Measurements from ENCODE around the gene TUBB2A.
"Not testable (repeated sequence)": the region's sequence is repeated elsewhere in the genome, so short reads cannot be mapped to it uniquely, and the experiment has no call there.

The TUBB2A gene

GRCh38 chr6:3156184-3157130 is 887 bp downstream of the TUBB2A start:
- DNase-seq (ENCODE audit: low read depth in 3 of 3), result not testable (repeated sequence)

DNA sequence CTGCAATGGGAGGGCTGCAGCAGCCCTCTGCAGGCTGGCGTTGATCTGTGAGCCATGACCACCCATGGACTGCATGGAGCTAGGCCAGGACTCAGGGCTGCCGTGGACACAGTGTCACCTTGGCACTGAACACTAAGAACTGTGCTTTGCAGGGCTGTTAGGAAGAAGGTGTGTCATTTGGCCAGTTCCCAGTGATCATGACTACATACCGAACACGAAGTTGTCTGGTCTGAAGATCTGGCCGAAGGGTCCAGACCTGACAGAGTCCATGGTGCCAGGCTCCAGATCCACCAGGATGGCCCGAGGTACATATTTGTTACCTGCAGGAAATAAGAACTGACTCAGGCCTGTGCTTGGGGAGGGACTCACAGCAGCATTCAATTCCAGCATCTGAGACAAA is 1.9 kb downstream of the TUBB2A start:
- DNase-seq (ENCODE audit: low read depth in 3 of 3), result not testable (repeated sequence)

DNA sequence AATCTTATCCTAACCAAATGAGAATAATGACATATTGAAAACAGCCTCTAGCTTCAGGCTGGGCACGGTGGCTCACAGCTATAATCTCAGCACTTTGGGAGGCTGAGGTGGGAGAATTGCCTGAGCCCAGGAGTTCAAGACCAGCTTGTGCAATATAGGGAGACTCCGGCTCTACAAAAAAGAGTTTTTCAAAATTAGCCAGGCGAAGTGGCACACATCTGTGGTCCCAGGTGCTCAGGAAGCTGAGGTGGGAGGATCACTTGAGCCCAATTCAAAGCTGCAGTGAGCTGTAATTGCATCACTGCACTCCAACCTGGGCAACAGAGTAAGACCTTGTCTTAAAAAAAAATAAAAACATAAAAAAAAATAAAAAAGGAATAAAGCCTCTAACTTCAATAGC is 4.7 kb downstream of the TUBB2A start:
- no peak for DNase-seq (ENCODE audit: low read depth in 3 of 3)

DNA sequence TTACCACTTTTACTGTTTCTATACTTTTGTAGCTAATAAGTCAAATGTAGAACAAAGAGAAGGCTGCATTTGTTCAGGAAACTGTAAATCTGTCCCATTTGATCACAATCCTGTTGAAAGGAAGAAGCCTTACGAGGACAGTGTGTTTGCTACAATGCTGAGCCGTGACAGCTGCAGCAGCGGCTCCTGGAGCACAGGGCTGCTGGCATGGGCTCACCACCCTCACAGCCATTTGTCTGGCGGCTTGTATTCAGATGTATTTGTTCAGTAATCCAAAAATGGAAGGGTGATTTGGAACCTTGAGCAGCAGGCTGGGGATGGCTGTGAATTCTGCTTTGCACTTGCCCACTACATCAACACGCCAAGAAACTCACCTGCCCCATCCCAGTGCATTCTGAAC is 5.7 kb downstream of the TUBB2A start:
- DNase-seq (ENCODE audit: low read depth in 3 of 3), result no peak

DNA sequence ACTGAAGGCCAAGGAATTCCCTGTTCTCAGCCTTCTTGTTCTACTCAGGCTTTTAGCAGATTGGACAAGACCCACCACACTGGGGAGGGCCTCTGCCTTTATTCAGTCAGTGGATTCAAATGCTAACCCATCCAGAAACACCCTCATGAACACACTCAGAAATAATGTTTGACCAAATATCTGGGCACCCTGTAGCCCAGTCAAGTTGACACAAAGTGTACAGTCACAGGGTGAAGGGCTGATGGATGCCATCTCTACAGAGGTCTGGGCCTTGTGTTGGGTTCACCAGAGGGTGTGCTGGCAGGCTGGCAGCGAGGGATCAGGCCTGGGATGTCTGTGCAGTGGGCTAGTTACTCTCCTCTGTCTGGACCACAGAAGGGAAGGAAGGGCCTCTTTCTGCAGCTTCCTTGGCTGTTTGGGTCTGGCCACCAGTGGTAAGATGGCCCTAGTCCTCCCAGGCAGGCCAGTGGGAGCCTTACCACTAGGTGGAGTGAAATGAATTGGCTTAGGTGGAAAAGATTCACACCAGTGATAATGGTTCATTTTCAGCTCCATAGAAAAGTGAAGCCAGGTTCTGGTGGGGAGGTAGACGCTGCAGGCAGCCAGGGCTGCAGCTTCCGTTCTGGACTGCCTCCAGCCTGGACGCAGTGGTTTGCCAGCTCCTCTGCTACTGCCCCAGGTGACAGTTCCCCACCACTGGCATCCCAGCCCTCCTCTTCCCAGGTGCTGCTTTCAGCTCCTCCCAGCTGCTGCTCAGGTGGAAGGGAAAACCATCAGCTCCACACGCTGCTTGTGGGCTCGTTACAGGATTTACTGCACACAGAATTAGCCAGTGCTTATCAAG is 9.2 kb downstream of the TUBB2A start:
- no peak for DNase-seq (ENCODE audit: low read depth in 3 of 3)

DNA sequence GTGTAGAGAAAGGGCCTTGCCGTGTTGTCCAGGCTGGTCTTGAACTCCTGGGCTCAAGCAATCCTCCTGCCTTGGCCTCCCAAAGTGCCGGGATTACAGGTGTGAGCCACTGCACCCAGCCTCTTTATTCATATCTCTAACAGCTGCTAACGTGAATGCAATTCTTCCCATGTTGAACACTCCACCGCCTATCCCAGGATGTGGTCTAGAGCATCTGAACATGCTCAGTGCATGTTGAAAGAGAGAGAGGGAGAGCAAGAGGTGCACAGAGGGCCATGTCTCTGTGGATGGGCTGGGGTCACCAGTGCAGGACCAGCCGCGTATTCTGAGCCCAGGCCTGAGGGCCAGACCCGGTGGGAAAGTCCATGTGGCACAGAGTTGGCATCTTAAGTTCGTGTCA is 12.8 kb downstream of the TUBB2A start:
- no peak for DNase-seq (ENCODE audit: low read depth in 3 of 3)

- DNase-seq (ENCODE audit: low read depth in 3 of 3), result no peak
Observed at GRCh38 chr6:3143158-3143557, 14.2 kb downstream of the TUBB2A start.

GRCh38 chr6:3142536-3142935 is 14.8 kb downstream of the TUBB2A start:
- DNase-seq (ENCODE audit: low read depth in 3 of 3), result no peak

DNA sequence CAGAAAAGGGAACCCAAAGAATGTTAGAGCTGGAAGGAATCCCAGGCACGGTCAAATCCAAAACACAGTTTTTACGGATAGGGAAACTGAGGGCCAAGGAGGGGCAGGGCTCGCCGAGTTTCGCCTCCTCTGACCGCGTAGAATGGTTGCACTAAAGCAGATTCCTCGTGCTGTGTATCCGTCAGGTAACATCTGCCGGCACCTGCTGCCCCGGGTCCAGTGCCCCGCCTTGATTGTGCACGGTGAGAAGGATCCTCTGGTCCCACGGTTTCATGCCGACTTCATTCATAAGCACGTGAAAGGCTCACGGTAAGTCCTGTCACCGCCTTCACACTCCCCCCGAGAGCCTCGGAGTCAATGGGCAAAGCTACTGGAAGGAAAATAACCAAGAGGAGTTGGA is 17.1 kb downstream of the TUBB2A start:
- DNase-seq (ENCODE audit: low read depth in 3 of 3), result no peak

- no peak for DNase-seq (ENCODE audit: low read depth in 3 of 3)
Observed at GRCh38 chr6:3139090-3139903, 18.0 kb downstream of the TUBB2A start.

DNA sequence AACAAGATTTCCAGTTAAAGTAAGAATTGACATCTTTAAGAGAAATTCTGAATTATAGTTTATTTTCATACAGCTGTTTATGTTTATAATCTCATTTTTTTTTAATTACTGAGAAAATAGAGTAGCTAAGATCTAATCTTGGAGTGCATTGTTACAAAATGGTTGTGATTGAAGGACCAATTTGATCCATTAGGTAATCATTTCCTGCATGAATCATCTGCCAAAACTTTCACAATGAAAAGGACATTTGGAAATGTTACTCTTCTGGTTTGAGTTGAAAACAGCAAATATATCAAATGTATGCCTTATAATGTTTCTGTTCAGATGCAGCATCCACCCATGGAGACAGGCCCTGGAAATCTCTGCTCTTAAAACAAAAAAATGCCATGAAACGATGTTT is 19.0 kb downstream of the TUBB2A start:
- DNase-seq (ENCODE audit: low read depth in 3 of 3), result no peak

DNA sequence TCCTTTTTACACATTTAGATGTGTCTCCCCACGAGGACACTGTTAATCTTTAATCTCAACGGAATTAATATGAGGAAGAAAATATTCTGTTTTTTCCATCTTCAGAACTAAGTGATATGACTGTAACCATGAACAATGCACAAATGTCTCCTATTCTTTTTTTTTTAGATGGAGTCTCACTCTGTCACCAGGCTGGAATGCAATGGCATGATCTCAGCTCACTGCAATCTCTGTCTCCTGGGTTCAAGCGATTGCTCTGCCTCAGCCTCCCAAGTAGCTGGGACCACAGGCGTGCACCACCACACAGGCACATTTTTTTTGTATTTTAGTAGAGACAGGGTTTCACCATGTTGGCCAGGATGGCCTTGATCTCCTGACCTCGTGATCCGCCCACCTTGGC is 19.5 kb downstream of the TUBB2A start:
- DNase-seq (ENCODE audit: low read depth in 3 of 3), result not testable (repeated sequence)

DNA sequence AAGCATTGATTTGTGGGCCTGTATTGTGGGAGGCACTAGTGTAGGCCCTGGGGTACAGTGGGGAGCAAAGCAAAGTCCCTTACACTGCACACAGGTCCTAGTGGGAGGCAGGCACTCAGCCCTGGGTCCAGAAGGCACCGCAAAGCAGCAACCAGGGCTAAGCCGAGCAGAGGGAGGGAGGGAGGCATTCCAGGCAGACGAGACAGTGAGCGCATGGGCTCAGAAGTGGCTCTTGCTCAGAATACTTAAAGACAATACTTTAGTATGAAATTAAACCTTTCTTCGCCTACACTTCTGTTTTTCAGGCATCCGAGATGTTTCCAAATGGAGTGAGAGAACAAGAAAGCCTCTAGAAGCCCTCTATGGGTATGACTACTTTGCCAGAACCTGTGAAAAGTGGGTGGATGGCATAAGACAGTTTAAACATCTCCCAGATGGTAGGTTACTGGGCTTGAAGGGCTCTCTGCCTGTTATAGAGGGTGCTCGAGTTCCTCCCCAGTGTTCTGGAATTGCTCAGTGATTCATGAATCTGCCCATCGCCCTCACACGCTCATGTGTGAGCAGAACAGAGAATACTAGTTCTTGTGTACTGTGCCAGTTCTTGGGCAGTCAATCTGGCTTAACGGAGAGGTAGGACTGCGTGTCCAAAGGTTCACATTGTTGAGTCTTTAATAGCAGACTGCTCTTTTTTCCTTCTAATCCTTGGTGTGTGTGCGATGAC is 20.1 kb downstream of the TUBB2A start:
- no peak for DNase-seq (ENCODE audit: low read depth in 3 of 3)

DNA sequence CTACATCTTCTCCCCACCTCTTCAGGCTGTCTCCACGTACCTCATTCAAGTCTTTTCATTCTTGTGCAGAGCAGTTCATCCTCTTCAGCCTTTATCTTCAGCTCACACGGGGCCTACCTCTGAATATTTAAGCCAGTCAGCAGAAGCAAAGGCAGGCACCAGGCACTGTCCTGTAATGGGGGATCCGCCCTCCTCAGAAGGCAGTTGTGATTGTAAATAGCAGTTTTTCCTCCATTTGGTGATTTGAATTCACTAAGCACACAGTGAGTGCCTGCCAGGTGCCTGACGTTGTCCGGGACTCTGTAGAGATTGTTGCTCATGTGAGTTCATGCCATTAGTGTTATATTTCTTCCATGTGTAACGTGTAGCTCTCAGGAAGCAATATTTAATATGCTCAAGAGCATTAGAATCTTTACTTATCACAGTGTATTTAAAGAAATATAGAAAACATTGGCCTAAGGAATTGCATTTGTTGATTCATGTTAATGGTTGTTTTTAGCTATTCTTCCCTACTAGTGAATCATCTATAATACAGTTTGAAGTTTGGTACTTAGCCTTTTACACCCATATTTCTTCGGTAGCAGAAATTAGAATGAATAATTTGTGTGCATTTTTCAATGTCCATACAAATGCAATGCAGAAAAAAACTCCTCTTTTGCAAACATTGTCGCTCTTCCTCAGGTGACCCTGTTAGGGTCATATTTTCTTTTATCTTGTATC is 20.9 kb downstream of the TUBB2A start:
- no peak for DNase-seq (ENCODE audit: low read depth in 3 of 3)

DNA sequence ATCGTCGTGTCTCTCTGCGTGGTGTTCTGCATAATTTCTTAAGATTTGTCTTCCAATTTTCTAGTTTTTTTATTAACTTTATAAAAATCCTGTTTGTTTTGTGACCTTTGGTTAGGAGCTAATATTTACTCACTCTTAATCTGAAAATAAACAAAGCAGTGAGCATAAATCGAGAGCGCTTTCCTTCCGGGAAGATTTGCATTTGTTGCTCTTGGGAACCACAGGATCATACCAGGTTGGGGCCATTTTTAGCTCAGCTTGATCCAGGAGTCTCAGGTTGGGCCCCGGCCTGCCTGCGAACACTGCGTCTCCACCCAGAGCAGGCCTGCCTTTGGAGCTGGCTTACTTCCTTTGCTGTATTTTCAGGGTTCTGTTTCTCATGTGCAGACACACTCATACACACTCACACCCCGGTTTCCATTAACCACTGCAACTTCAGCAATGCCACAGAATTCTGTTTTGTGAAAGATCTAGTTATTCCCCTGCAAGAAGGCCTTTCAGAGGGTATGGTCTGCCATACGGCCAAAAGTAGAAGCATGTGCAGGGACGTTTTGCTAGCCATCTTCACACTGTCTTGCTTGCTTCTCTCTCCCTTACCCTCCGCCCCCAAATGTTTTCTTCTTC is 21.6 kb downstream of the TUBB2A start:
- DNase-seq (ENCODE audit: low read depth in 3 of 3), result no peak

GRCh38 chr6:3133515-3133914 is 23.8 kb downstream of the TUBB2A start:
- DNase-seq (ENCODE audit: low read depth in 3 of 3), result no peak

DNA sequence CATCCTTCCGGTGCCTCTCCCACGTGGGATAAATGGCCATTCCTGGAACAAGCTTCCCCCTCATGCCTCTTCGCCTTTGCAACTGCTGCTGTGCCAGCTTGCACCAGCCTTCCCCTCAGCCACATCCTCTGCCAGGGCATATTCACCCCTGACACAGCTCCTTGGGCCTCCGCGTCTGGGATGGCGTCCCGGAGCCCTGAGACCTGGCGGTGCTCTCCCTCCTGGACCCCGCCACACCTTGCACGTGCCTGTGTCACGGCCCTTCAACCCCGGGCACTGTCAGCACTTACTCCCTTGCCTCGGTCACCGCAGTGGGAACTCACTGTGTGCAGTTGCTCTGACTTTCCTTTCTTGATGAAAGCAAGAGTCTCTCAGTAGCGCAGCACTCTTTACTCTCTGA is 25.6 kb downstream of the TUBB2A start:
- DNase-seq (ENCODE audit: low read depth in 3 of 3), result no peak

DNA sequence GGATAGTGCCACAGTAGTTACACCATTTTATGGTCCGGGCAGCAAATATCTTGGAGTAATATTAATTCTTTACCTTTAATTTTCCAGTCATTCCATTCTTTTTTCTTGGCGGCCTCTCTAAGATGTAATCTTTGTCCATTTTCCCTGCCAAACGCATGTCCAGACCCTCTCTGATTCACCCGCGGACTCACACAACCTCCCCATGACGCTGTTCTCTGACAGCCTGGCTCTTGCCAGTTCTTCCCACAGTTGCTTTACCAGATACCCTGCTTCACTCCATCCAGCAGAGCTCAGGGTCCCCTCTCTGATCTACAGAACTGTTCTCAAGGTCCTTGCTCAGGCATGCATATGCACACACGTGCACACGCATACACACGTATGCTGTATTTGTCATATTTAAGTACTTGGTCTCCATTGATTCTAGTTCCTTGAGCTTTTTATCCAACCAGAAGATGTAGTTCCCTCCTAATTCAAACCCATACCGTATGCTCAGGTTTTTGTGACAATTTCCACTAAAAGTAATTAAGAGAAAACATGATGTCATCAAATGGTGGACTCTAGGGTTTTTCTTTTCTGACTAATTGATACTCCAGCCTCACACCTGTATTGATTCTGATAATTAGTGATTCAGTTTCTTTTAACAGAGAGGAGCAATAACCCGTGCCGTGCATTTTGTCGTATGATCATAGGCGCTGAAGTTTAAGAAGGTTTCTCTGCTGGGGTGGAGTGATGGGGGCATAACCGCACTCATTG is 28.8 kb downstream of the TUBB2A start:
- no peak for DNase-seq (ENCODE audit: low read depth in 3 of 3)

GRCh38 chr6:3125815-3126214 is 31.5 kb downstream of the TUBB2A start:
- DNase-seq (ENCODE audit: low read depth in 3 of 3), result no peak

Measured in stimulated activated CD4-positive, alpha-beta T cell treated with anti-CD3 and anti-CD28 coated beads, TNF-alpha, amount 100 ng/mL, for 24 hours (primary cell).